ENCODE results near the gene DPM3. TPM values are rescaled to one million over a fixed set of nuclear protein-coding genes. Genes with fewer than 3 reads are reported as not detected.

The DPM3 gene
- total and polyA plus RNA-seq, 4 donors, result 42.4 to 200 (median 107) TPM

DNA sequence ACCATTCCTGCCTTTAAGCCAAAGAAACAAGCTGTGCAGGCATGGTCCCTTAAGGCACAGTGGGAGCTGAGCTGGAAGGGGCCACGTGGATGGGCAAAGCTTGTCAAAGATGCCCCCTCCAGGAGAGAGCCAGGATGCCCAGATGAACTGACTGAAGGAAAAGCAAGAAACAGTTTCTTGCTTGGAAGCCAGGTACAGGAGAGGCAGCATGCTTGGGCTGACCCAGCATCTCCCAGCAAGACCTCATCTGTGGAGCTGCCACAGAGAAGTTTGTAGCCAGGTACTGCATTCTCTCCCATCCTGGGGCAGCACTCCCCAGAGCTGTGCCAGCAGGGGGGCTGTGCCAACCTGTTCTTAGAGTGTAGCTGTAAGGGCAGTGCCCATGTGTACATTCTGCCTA is 6.0 kb downstream of the DPM3 start:
- no peak for ATAC-seq (ENCODE audit: low FRiP score)
- Histone ChIP-seq H3K4me1 (ENCODE audit: control insufficient read depth in 1 of 2, insufficient read depth in 2 of 2, low read length in 2 of 2) (no peaks in the 10 kb centered on the region), H3K27me3 (ENCODE audit: control insufficient read depth in 1 of 2, insufficient read depth in 2 of 2, low read length in 1 of 2) (no peaks in the 10 kb centered on the region), H3K27ac (ENCODE audit: low read depth in 1 of 2, low read length in 2 of 2) (peak overlapping the region in 1 of 2 donors; percentile 13), H3K36me3 (ENCODE audit: control insufficient read depth in 1 of 2, insufficient read depth in 2 of 2, low read length in 1 of 2) (no peaks in the 10 kb centered on the region), H3K9me3 (ENCODE audit: control insufficient read depth, low read length) (no peaks in the 10 kb centered on the region), H3K4me3 (ENCODE audit: low read length in 2 of 2) (no peak overlapping the region)
- WGBS, 2 donors, result 51 to 57% methylated on average over 1 of the region's 1 CpG
- no peak for DNase-seq
- intact Hi-C loops (cut with DNase I), result no loop called here

DNA sequence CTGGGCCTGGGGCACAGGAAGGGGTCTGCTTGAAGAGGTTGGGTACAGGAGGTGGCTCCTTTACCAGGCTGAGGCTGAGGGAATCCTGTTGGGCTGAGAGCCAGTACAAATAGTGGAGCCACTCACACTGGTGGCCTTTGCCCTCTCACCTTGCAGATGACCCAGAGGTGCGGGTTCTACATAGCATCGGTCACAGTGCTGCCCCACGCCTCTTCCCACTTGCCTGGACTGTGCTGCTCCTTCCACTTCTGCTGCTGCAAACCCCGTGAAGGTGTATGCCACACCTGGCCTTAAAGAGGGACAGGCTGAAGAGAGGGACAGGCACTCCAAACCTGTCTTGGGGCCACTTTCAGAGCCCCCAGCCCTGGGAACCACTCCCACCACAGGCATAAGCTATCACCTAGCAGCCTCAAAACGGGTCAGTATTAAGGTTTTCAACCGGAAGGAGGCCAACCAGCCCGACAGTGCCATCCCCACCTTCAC is 6.5 kb downstream of the DPM3 start:
- Histone ChIP-seq H3K36me3 (ENCODE audit: control insufficient read depth in 1 of 2, insufficient read depth in 2 of 2, low read length in 1 of 2) (no peaks in the 10 kb centered on the region), H3K4me3 (ENCODE audit: low read length in 2 of 2) (no peak overlapping the region), H3K27ac (ENCODE audit: low read depth in 1 of 2, low read length in 2 of 2) (no peak overlapping the region), H3K9me3 (ENCODE audit: control insufficient read depth, low read length) (no peaks in the 10 kb centered on the region), H3K4me1 (ENCODE audit: control insufficient read depth in 1 of 2, insufficient read depth in 2 of 2, low read length in 2 of 2) (no peaks in the 10 kb centered on the region), H3K27me3 (ENCODE audit: control insufficient read depth in 1 of 2, insufficient read depth in 2 of 2, low read length in 1 of 2) (no peaks in the 10 kb centered on the region)
- 78 to 82% methylated on average over 7 of the region's 7 CpGs for WGBS, 2 donors
- no peak for DNase-seq
- intact Hi-C loops (cut with DNase I), result no loop called here
- no peak for ATAC-seq (ENCODE audit: low FRiP score)

DNA sequence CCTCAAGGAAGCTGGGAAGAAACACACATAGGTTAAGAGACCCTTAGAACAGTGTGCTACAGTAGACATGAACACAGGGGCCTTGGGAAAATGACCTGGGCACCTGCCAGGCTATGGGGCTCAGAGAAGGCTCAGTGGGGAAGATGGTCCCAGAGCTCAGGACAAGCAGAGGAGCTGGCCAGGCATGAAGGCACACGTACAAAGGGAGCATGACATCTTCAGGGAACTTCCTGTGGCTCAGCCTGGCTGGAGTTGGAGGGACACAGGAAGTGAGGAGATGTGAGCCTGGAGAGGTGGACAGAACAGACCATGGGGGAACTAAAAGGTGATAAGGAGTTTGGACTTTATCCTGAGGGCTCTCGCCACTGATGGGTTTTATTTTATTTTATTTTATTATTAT is 8.5 kb downstream of the DPM3 start:
- intact Hi-C loops (cut with DNase I), result no loop called here
- Histone ChIP-seq H3K4me3 (ENCODE audit: low read length in 2 of 2) (no peak overlapping the region), H3K4me1 (ENCODE audit: control insufficient read depth in 1 of 2, insufficient read depth in 2 of 2, low read length in 2 of 2) (no peaks in the 10 kb centered on the region), H3K36me3 (ENCODE audit: control insufficient read depth in 1 of 2, insufficient read depth in 2 of 2, low read length in 1 of 2) (no peaks in the 10 kb centered on the region), H3K9me3 (ENCODE audit: control insufficient read depth, low read length) (no peaks in the 10 kb centered on the region), H3K27me3 (ENCODE audit: control insufficient read depth in 1 of 2, insufficient read depth in 2 of 2, low read length in 1 of 2) (no peaks in the 10 kb centered on the region), H3K27ac (ENCODE audit: low read depth in 1 of 2, low read length in 2 of 2) (no peak overlapping the region)
- 66 to 70% methylated on average over 2 of the region's 2 CpGs for WGBS, 2 donors
- ATAC-seq (ENCODE audit: low FRiP score) (no peak), DNase-seq (no peak)

DNA sequence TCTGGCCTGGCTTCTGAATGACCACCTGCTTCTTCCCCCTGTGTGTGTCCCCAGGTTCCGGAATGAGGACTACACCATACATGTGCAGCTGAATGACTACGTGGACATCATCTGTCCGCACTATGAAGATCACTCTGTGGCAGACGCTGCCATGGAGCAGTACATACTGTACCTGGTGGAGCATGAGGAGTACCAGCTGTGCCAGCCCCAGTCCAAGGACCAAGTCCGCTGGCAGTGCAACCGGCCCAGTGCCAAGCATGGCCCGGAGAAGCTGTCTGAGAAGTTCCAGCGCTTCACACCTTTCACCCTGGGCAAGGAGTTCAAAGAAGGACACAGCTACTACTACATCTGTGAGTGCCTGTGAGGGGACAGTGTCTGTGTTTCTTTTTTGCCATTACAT is 9.0 kb downstream of the DPM3 start:
- Histone ChIP-seq H3K27ac (ENCODE audit: low read depth in 1 of 2, low read length in 2 of 2) (no peak overlapping the region), H3K4me3 (ENCODE audit: low read length in 2 of 2) (no peak overlapping the region), H3K9me3 (ENCODE audit: control insufficient read depth, low read length) (no peaks in the 10 kb centered on the region), H3K4me1 (ENCODE audit: control insufficient read depth in 1 of 2, insufficient read depth in 2 of 2, low read length in 2 of 2) (no peaks in the 10 kb centered on the region), H3K27me3 (ENCODE audit: control insufficient read depth in 1 of 2, insufficient read depth in 2 of 2, low read length in 1 of 2) (no peaks in the 10 kb centered on the region), H3K36me3 (ENCODE audit: control insufficient read depth in 1 of 2, insufficient read depth in 2 of 2, low read length in 1 of 2) (no peaks in the 10 kb centered on the region)
- intact Hi-C loops (cut with DNase I), result no loop called here
- no peak for DNase-seq
- ATAC-seq (ENCODE audit: low FRiP score), result no peak
- 89 to 91% methylated on average over 8 of the region's 8 CpGs for WGBS, 2 donors

DNA sequence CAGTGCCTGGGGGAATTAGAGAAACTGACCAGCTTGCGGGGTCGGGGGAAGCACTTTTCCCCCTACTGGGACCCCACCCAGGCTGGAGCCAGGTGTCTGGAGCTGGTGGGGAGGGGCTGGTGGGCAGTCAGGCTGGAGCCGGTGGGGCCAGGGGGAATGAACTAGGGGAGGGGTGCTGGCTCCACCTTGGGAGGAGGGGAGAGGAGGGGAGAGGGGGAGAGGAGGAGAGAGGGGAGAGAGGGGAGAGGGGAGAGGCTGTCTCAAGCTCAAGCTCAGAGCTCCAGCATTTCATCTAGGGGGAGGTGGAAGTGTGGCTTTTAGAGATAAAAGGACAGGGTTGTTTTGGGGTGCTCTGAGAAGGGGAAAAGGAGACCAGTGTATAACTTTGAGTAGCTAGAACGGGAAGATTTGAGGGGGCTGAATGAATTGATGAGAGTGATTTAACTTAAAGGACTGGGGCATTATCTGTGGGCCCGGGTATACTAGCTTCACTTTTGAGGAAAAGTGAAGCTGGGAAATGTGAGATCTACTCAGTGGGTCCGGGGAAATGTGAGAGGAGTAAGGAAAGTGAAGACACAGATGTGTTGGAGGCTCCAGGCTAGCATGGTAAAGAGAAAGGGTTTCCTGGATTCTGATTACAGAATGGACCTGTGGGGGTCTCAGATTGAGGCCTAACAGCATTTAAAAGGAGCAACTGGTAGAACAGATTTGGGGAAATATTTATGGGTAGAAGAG is 9.9 kb downstream of the DPM3 start:
- WGBS, 2 donors, result 53 to 54% methylated on average over 6 of the region's 6 CpGs
- ATAC-seq (ENCODE audit: low FRiP score), result no peak

DNA sequence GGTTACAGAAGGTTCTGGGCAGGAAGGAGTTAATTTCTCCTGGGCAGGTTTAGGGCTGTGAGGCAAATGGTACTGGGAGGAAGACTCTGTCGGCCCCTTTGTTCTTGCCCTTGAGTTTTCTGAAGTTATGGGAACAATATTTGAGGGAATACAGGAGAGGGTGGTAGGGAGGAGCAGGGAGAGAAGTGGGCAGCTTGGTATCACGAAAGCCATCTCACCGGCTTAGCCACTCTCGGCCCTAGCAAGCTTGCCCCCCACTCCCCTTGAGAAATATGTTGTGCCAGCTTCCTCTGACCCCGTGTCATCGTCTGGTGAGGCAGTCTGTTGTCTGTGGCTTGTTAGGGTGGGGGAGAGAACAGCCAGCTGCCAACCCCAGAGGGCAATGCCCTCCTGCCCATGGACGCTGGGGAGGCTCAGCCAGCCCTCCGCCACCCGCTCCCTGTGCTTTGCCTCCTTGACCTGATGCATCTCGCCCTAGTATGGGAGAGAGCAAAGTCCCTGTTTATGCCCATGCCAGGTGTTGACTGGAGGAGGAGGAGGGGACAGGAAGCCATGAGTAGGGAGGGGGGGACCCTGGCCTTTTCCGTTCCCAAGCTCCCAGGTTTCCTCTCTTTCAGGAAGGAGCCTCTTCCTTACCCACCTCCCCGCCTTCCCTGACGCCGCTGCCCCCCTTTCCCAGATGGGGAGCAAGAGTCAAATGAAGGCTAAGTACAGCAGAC is 11.4 kb downstream of the DPM3 start:
- WGBS, 2 donors, result 22 to 31% methylated on average over 11 to 14 of the region's 14 CpGs
- intact Hi-C loops (cut with DNase I), result loop anchor here (5.0 kb wide), 1 partner anchor 37 kb away; no protein-coding TSS in a partner anchor
- ATAC-seq (ENCODE audit: low FRiP score) (no peak), DNase-seq (no peak)
- H3K4me1 ChIP-seq (ENCODE audit: control insufficient read depth in 1 of 2, insufficient read depth in 2 of 2, low read length in 2 of 2), result no peaks in the 10 kb centered on the region
- no peaks in the 10 kb centered on the region for H3K9me3 ChIP-seq (ENCODE audit: control insufficient read depth, low read length)
- no peaks in the 10 kb centered on the region for H3K36me3 ChIP-seq (ENCODE audit: control insufficient read depth in 1 of 2, insufficient read depth in 2 of 2, low read length in 1 of 2)
- no peak overlapping the region for H3K27ac ChIP-seq (ENCODE audit: low read depth in 1 of 2, low read length in 2 of 2)
- no peak overlapping the region for H3K4me3 ChIP-seq (ENCODE audit: low read length in 2 of 2)
- H3K27me3 ChIP-seq (ENCODE audit: control insufficient read depth in 1 of 2, insufficient read depth in 2 of 2, low read length in 1 of 2), result no peaks in the 10 kb centered on the region

More for the DNA sequence above, 9.9 kb downstream of the DPM3 start:
- Histone ChIP-seq H3K27ac (ENCODE audit: low read depth in 1 of 2, low read length in 2 of 2) (no peak overlapping the region), H3K27me3 (ENCODE audit: control insufficient read depth in 1 of 2, insufficient read depth in 2 of 2, low read length in 1 of 2) (no peaks in the 10 kb centered on the region), H3K4me3 (ENCODE audit: low read length in 2 of 2) (no peak overlapping the region), H3K36me3 (ENCODE audit: control insufficient read depth in 1 of 2, insufficient read depth in 2 of 2, low read length in 1 of 2) (no peaks in the 10 kb centered on the region), H3K9me3 (ENCODE audit: control insufficient read depth, low read length) (no peaks in the 10 kb centered on the region), H3K4me1 (ENCODE audit: control insufficient read depth in 1 of 2, insufficient read depth in 2 of 2, low read length in 2 of 2) (no peaks in the 10 kb centered on the region)
- no peak for DNase-seq
- intact Hi-C loops (cut with DNase I), result no loop called here

DNA sequence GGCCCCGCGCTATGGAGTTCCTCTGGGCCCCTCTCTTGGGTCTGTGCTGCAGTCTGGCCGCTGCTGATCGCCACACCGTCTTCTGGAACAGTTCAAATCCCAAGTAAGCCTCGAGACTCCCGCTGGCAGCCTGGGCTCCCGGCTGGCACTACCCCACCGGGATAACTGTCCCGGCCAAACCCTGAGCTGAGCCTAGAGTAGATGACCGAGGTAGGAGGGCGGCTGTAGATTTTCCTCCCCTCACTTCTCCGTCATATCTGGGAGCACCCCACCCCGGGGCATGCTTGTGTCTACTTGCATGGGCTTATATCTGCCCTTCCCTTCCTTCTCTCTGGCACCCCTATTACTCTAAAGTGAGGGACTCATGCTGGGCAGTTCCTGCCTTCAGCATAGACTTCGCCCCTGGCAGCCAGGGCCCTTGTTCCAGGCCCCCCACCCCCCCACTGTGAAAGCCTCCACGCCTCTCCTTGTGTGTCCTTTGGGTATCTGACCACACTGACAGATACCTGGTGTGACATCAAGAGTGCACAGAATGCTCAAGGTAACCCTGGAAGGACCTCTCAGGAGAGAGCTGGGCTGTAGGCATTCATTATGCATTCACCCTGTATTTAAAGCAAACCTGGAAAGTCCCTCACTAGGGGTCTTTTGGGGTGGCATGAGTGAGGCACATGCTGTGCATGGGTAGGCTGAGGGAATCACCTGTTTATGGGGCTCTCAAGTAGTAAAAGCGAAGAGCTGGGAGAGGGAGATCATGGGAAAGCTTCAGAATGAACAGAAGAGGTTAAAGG is 12.2 kb downstream of the DPM3 start:
- no peak for ATAC-seq (ENCODE audit: low FRiP score)
- Histone ChIP-seq H3K4me1 (ENCODE audit: control insufficient read depth in 1 of 2, insufficient read depth in 2 of 2, low read length in 2 of 2) (no peaks in the 10 kb centered on the region), H3K36me3 (ENCODE audit: control insufficient read depth in 1 of 2, insufficient read depth in 2 of 2, low read length in 1 of 2) (no peaks in the 10 kb centered on the region), H3K27ac (ENCODE audit: low read depth in 1 of 2, low read length in 2 of 2) (no peak overlapping the region), H3K4me3 (ENCODE audit: low read length in 2 of 2) (peak overlapping the region; percentile 1 to 18), H3K27me3 (ENCODE audit: control insufficient read depth in 1 of 2, insufficient read depth in 2 of 2, low read length in 1 of 2) (no peaks in the 10 kb centered on the region), H3K9me3 (ENCODE audit: control insufficient read depth, low read length) (no peaks in the 10 kb centered on the region)
- intact Hi-C loops (cut with DNase I), result loop anchor here (5.0 kb wide), 1 partner anchor 36 kb away; no protein-coding TSS in a partner anchor
- 5 to 7% methylated on average over 17 of the region's 17 CpGs for WGBS, 2 donors
- no peak for DNase-seq

DNA sequence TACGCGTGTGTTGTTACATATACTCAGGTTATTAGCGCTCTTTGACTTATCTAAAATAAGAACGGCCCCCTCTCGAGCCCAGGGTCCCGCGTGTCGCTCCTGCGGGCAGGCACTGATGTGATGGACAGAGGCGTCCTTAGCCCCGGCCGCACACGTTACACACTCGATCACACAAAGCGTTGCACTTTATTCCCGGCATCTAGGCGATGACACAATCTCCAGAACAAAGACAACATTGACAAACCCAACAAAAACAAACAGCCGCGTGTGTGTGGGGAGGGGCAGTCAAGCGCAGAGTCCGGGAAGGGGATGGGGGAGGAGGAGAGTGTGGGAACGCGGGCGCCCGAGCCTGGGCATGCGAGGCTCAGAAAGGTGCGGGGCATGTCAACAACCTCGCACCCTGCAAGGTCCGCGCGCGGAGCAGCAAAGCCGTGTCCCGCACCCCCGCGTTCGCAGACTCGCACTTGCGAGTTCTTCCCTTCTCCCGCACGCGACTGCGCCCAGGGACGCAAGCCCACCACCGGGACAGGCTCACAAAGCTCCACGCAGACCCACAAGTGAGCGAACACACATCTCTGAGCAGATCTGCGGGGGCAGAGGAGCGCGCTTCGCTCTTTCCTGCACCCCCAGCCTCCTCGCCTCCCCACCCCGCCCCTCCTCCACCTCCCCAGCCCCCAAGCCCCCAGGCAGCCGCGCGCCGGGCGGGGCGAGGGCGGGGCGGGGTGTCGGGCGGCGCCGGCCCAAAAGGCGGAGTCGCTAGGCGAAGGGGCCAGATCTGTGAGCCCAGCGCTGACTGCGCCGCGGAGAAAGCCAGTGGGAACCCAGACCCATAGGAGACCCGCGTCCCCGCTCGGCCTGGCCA is 13.0 kb downstream of the DPM3 start, which contains the start of gene EFNA1:
Gene EFNA1 (plus strand): TSS at position 772 of the 862 bp plus-strand sequence. CDS start 102 bp downstream, outside the sequence.
- intact Hi-C loops (cut with DNase I), result loop anchor here (5.0 kb wide), 1 partner anchor 35 kb away; no protein-coding TSS in a partner anchor
- DNase-seq, result peak; percentile 71 to 88
- no peaks in the 10 kb centered on the region for H3K27me3 ChIP-seq (ENCODE audit: control insufficient read depth in 1 of 2, insufficient read depth in 2 of 2, low read length in 1 of 2)
- WGBS, 2 donors, result 0% methylated on average over 50 to 76 of the region's 76 CpGs
- no peaks in the 10 kb centered on the region for H3K36me3 ChIP-seq (ENCODE audit: control insufficient read depth in 1 of 2, insufficient read depth in 2 of 2, low read length in 1 of 2)
- peak; percentile 72 for ATAC-seq (ENCODE audit: low FRiP score)
- H3K9me3 ChIP-seq (ENCODE audit: control insufficient read depth, low read length), result no peaks in the 10 kb centered on the region
- no peak within 1 kb of the TSS for H3K27ac ChIP-seq (ENCODE audit: low read depth in 1 of 2, low read length in 2 of 2)
- no peaks in the 10 kb centered on the region for H3K4me1 ChIP-seq (ENCODE audit: control insufficient read depth in 1 of 2, insufficient read depth in 2 of 2, low read length in 2 of 2)
- peak within 1 kb of the TSS; percentile 1 to 18 for H3K4me3 ChIP-seq (ENCODE audit: low read length in 2 of 2)

Data from aorta (tissue), 5 donors.